SK-N-SH (cell line): ENCODE data around the gene AQP1. TPM values are rescaled to one million over a fixed set of nuclear protein-coding genes. Genes with fewer than 3 reads are reported as not detected.

Experiments
- CTCF ChIA-PET: fragments of 300-600, 350-600 bp; formaldehyde crosslinking; extraction: SDS; loops from one replicate; lab custom pipeline; 2021; lab: Yijun Ruan, JAX
- POLR2A ChIA-PET: fragments of 350-600 bp; sonication (Branson Sonifier 250); formaldehyde crosslinking; extraction: SDS; loops from one replicate; lab custom pipeline; 2020; ENCODE audit warnings: antibody characterized with exemption, inconsistent platforms; lab: Yijun Ruan, JAX
- DNase-seq: peaks from one replicate; pipeline ENCODE4 v3.0.0; 2012
- H2AFZ ChIP-seq: fragments of 200-600 bp; sonication (generic); 2 replicates; pipeline ENCODE4 v1.8.1; 2016; ENCODE audit warnings: antibody characterized with exemption, mild to moderate bottlenecking, low read depth
- H3F3A ChIP-seq: fragments of 200-600 bp; sonication (generic); replicated peaks from 2 replicates; pipeline ENCODE3; 2016; ENCODE audit warnings: antibody characterized with exemption, mild to moderate bottlenecking; ENCODE audit not compliant: insufficient read depth
- H3K27ac ChIP-seq, 2 experiments: fragments of 200-500 bp in 1 of 2; fragments of 200-600 bp in 1 of 2; sonication (Bioruptor generic) in 1 of 2; sonication (generic), shearing (Covaris generic) in 1 of 2; 2 replicates each; pipeline versions ENCODE4 v1.5.1 to v1.6.1; 2014 to 2016; ENCODE audit warnings: low read depth in 2 of 2, inconsistent platforms in 1 of 2, low read length in 1 of 2, mild to moderate bottlenecking in 1 of 2, mixed read lengths in 1 of 2
- H3K27me3 ChIP-seq: fragments of 200-600 bp; sonication (generic), shearing (Covaris generic); 2 replicates; pipeline ENCODE4 v1.6.1; 2016; ENCODE audit warnings: mixed run types; ENCODE audit not compliant: insufficient read depth
- H3K36me3 ChIP-seq, 2 experiments: fragments of 200-500 bp in 1 of 2; fragments of 200-600 bp in 1 of 2; sonication (Bioruptor generic) in 1 of 2; sonication (generic) in 1 of 2; replicated peaks in 1 of 2; 2 replicates each; pipeline versions ENCODE3 to v1.5.1; 2014 to 2016; ENCODE audit warnings: low read length in 1 of 2, mild to moderate bottlenecking in 1 of 2; ENCODE audit not compliant: insufficient read depth in 2 of 2, control insufficient read depth in 1 of 2
- H3K4me1 ChIP-seq, 2 experiments: fragments of 200-500 bp in 1 of 2; fragments of 200-600 bp in 1 of 2; sonication (Bioruptor generic) in 1 of 2; sonication (generic), shearing (Covaris generic) in 1 of 2; 2 replicates each; pipeline versions ENCODE4 v1.5.1 to v1.6.1; 2014 to 2016; ENCODE audit warnings: low read depth in 1 of 2, low read length in 1 of 2, mixed run types in 1 of 2; ENCODE audit not compliant: insufficient read depth in 2 of 2, control insufficient read depth in 1 of 2
- H3K4me2 ChIP-seq: fragments of 200-600 bp; sonication (generic), shearing (Covaris generic); 2 replicates; pipeline ENCODE4 v1.6.1; 2017; ENCODE audit warnings: mixed run types
- H3K4me3 ChIP-seq, 2 experiments: fragments of 200-500 bp in 1 of 2; fragments of 200-600 bp in 1 of 2; sonication (Bioruptor generic) in 1 of 2; sonication (generic), shearing (Covaris generic) in 1 of 2; 2 replicates each; pipeline versions ENCODE4 v1.5.1 to v1.8.1; 2014 to 2016; ENCODE audit warnings: low read depth in 2 of 2, inconsistent platforms in 1 of 2, low read length in 1 of 2, mild to moderate bottlenecking in 1 of 2, mixed read lengths in 1 of 2, moderate library complexity in 1 of 2
- H3K79me2 ChIP-seq: fragments of 200-600 bp; sonication (generic); 2 replicates; pipeline ENCODE4 v1.8.1; 2017; ENCODE audit warnings: mild to moderate bottlenecking; ENCODE audit not compliant: insufficient read depth
- H3K9ac ChIP-seq: fragments of 200-600 bp; sonication (generic); 2 replicates; pipeline ENCODE4 v1.6.1; 2017; ENCODE audit warnings: mixed run types
- H3K9me2 ChIP-seq: fragments of 200-600 bp; sonication (generic); 2 replicates; pipeline ENCODE4 v1.6.1; 2017; ENCODE audit warnings: mixed run types
- H3K9me3 ChIP-seq: fragments of 200-600 bp; sonication (generic); 2 replicates; pipeline ENCODE4 v1.6.1; 2017; ENCODE audit warnings: mixed run types, mild to moderate bottlenecking, moderate library complexity
- H4K20me1 ChIP-seq: fragments of 200-600 bp; sonication (generic); 2 replicates; pipeline ENCODE4 v1.6.1; 2017; ENCODE audit warnings: mild to moderate bottlenecking, mixed run types; ENCODE audit not compliant: insufficient read depth
- CHD2 ChIP-seq: fragments of 150-350 bp; IDR thresholded peaks from 2 replicates; pipeline ENCODE4 v1.6.1; 2018; ENCODE audit warnings: low read length; ENCODE audit not compliant: partially characterized antibody
- EZH2phosphoT487 ChIP-seq: fragments of 200-600 bp; sonication (generic); IDR thresholded peaks from 2 replicates; pipeline ENCODE4 v1.6.1; 2017; ENCODE audit warnings: low read depth, mixed run types, mild to moderate bottlenecking, antibody characterized with exemption, moderate library complexity, borderline replicate concordance
- FOSL2 ChIP-seq: IDR thresholded peaks from 2 replicates; pipeline ENCODE4 v1.4.0; 2012; ENCODE audit warnings: low read depth, mild to moderate bottlenecking, moderate library complexity, borderline replicate concordance
- GATA2 ChIP-seq: sonication (generic); formaldehyde crosslinking; IDR thresholded peaks from 2 replicates; pipeline ENCODE4 v1.5.0; 2020; ENCODE audit warnings: mild to moderate bottlenecking, missing genetic modification reagents
- JUND ChIP-seq: IDR thresholded peaks from 2 replicates; pipeline ENCODE4 v1.4.0; 2012
- NFIC ChIP-seq: IDR thresholded peaks from 2 replicates; pipeline ENCODE4 v1.4.0; 2012; ENCODE audit warnings: borderline replicate concordance
- SIN3A ChIP-seq: IDR thresholded peaks from 2 replicates; pipeline ENCODE4 v1.6.1; 2012; ENCODE audit warnings: low read depth, mild to moderate bottlenecking, low read length, moderate library complexity, borderline replicate concordance
- TCF12 ChIP-seq: IDR thresholded peaks from 2 replicates; pipeline ENCODE4 v1.4.0; 2012
- YY1 ChIP-seq: IDR thresholded peaks from 2 replicates; pipeline ENCODE4 v1.4.0; 2012; ENCODE audit warnings: low read depth, mild to moderate bottlenecking
- WGBS: methylation state at CpG from one replicate; pipeline ENCODE4 v1.1.6; 2017; ENCODE audit warnings: low lambda C conversion rate; 5-methylcytosine and 5-hydroxymethylcytosine counted together
- polyA plus RNA-seq, 3 experiments: library from polyadenylated mRNA; depleted of rRNA; stranded (reverse); fragments of >200 nt; gene quantifications; 2 replicates each; pipeline ENCODE4 v1.2.3, GENCODE V29; 2012
- TF ChIP-seq, protein P1 (sequence below): IDR thresholded peaks from 2 replicates; pipeline ENCODE4 v1.6.1; 2012; ENCODE audit warnings: mild to moderate bottlenecking, low read depth, low read length, moderate library complexity

AQP1 gene
- polyA plus RNA-seq, 1 of the 3 experiments (the other 2 are of a cell fraction) = 1.7 TPM

DNA sequence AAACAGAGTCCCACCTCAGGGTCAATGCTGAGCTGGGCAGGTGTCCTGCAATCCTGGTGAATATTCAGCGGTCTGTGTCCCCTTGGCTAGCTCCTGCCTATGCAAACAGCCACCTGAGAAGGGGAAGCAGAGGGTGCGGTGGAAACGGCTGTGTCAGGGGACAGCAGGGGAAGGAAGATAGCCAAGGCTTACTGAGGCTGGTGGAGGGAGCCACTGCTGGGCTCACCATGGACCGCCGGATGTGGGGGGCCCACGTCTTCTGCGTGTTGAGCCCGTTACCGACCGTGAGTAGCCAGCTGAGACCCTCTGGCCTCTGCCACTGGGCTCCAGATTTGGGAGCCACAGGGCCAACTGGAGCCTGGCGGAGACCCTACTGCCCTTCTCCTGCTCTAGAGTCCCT is 52.2 kb downstream of the AQP1 start, which contains the start of gene GHRHR:
GHRHR (plus strand) TSS at position 112 of the 400 bp plus-strand sequence; CDS start at position 228, 116 bp downstream.
- no peak within 1 kb of the TSS for H2AFZ ChIP-seq
- CTCF ChIA-PET = interaction anchor here (0.7 to 6.5 kb wide), 8 partner anchors 10 to 171 kb away, joined by 3 to 55 read pairs (median 6); no protein-coding TSS in a partner anchor
- H3K9me2 ChIP-seq = no peaks in the 10 kb centered on the region
- no peak for DNase-seq
- H3K9me3 ChIP-seq = no peaks in the 10 kb centered on the region
- no peak within 1 kb of the TSS for H3K4me3 ChIP-seq
- H3K9ac ChIP-seq = no peak within 1 kb of the TSS
- H3K27ac ChIP-seq = no peak within 1 kb of the TSS
- H3K4me2 ChIP-seq = no peak within 1 kb of the TSS
- H3K36me3 ChIP-seq = no peaks in the 10 kb centered on the region
- no peak for TF ChIP-seq YY1
- TF ChIP-seq GATA2 (CRISPR knock-in tag) = no peak
- no peak for TF ChIP-seq EZH2phosphoT487
- peaks cover 52% of the 10 kb centered on the region for H3K27me3 ChIP-seq
- H3F3A ChIP-seq = no peaks in the 10 kb centered on the region
- H3K4me1 ChIP-seq = no peaks in the 10 kb centered on the region
- WGBS = 56% methylated on average over 7 of the region's 11 CpGs
- POLR2A ChIA-PET = no interaction called here
- no peaks in the 10 kb centered on the region for H4K20me1 ChIP-seq
- H3K79me2 ChIP-seq = no peaks in the 10 kb centered on the region

DNA sequence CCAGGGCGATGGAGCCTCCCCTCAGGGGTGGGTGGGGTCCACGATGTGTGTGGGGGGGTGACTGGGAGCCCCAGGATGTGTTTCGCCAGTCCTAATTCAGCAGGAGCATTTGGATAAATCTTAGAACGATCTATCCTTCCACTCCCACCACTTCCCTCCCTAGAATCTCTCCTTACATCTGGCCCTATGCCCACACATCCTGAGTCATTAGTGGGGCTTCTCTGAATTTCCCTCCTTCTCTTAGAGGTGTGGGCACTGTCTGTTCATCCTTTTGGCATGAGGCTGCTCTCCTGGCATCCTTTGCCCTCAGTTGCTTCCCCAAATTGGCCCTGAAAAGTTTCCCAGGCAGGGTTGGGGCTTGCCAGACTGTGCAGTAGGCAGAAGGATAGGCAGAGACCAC is 53.7 kb downstream of the AQP1 start:
- Histone ChIP-seq H4K20me1 (no peaks in the 10 kb centered on the region), H3K9ac (no peak overlapping the region), H3K9me3 (no peaks in the 10 kb centered on the region), H3K4me3 (no peak overlapping the region), H3K9me2 (no peaks in the 10 kb centered on the region), H3K79me2 (no peaks in the 10 kb centered on the region), H2AFZ (no peak overlapping the region), H3K4me1 (no peaks in the 10 kb centered on the region), H3K4me2 (no peak overlapping the region), H3K27me3 (peaks cover 52% of the 10 kb centered on the region), H3F3A (no peaks in the 10 kb centered on the region), H3K27ac (no peak overlapping the region), H3K36me3 (no peaks in the 10 kb centered on the region)
- no peak for TF ChIP-seq JUND
- TF ChIP-seq SIN3A = no peak
- TF ChIP-seq NFIC = peak; percentile 59; the same call in 1 of the 2 replicates
- TF ChIP-seq FOSL2 = peak; percentile 36; the same call in 1 of the 2 replicates
- TF ChIP-seq CHD2 = no peak
- TF ChIP-seq TCF12 = no peak
- TF ChIP-seq, protein P1, sequence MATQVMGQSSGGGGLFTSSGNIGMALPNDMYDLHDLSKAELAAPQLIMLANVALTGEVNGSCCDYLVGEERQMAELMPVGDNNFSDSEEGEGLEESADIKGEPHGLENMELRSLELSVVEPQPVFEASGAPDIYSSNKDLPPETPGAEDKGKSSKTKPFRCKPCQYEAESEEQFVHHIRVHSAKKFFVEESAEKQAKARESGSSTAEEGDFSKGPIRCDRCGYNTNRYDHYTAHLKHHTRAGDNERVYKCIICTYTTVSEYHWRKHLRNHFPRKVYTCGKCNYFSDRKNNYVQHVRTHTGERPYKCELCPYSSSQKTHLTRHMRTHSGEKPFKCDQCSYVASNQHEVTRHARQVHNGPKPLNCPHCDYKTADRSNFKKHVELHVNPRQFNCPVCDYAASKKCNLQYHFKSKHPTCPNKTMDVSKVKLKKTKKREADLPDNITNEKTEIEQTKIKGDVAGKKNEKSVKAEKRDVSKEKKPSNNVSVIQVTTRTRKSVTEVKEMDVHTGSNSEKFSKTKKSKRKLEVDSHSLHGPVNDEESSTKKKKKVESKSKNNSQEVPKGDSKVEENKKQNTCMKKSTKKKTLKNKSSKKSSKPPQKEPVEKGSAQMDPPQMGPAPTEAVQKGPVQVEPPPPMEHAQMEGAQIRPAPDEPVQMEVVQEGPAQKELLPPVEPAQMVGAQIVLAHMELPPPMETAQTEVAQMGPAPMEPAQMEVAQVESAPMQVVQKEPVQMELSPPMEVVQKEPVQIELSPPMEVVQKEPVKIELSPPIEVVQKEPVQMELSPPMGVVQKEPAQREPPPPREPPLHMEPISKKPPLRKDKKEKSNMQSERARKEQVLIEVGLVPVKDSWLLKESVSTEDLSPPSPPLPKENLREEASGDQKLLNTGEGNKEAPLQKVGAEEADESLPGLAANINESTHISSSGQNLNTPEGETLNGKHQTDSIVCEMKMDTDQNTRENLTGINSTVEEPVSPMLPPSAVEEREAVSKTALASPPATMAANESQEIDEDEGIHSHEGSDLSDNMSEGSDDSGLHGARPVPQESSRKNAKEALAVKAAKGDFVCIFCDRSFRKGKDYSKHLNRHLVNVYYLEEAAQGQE = no peak
- no peak for DNase-seq
- ChIA-PET CTCF (interaction anchor here (1.1 to 13.1 kb wide), 5 partner anchors 9 to 157 kb away, joined by 6 to 119 read pairs (median 32); no protein-coding TSS in a partner anchor), POLR2A (no interaction called here)
- WGBS = 20% methylated on average over 4 of the region's 4 CpGs
